Body of pancreas (tissue), 4 donors: ENCODE data around the gene NVL.

ENCODE experiments used
- CTCF ChIP-seq, 7 experiments: fragments of 450-650 bp in 4 of 7; fragments of 200-600 bp in 3 of 7; sonication (generic) in 3 of 7; IDR thresholded peaks; one replicate each; pipeline ENCODE4 v1.5.1; 2016 to 2019; ENCODE audit warnings: antibody characterized with exemption in 7 of 7
- POLR2A ChIP-seq, 3 donors: fragments of 450-650 bp; IDR thresholded peaks; one replicate each; pipeline ENCODE4 v1.6.1; 2016; ENCODE audit warnings: antibody characterized with exemption in 3 of 3, mild to moderate bottlenecking in 2 of 3

GRCh38 chr1:224373008-224373590 is 43.1 kb upstream of the NVL start:
- no peak for TF ChIP-seq CTCF (IDR thresholded peaks at IDR 0.05)
- no peak for TF ChIP-seq POLR2A (IDR thresholded peaks at IDR 0.05)
